ENCODE data around the gene NYNRIN. TPM values are rescaled to one million over a fixed set of nuclear protein-coding genes. Genes with fewer than 3 reads are reported as not detected.

The NYNRIN gene
- polyA plus RNA-seq, 1 donor from 2014 or later = 5.7 TPM

GRCh38 chr14:24461336-24461735 lies 62.5 kb downstream of the NYNRIN start:
- H3K9me3 ChIP-seq (ENCODE audit: low read length) = no peaks in the 10 kb centered on the region
- no peak overlapping the region for H3K4me3 ChIP-seq (ENCODE audit: low read length)
- TF ChIP-seq TAF1 (IDR thresholded peaks at IDR 0.05; ENCODE audit: low read depth) (no peak), EP300 (conservative IDR thresholded peaks at IDR 0.05; ENCODE audit: poor library complexity, severe bottlenecking) (no peak), MXI1 (conservative IDR thresholded peaks at IDR 0.05; ENCODE audit: poor library complexity, severe bottlenecking) (no peak), SMC3 (conservative IDR thresholded peaks at IDR 0.05; ENCODE audit: poor library complexity) (no peak), REST (IDR thresholded peaks at IDR 0.05; ENCODE audit: borderline replicate concordance) (no peak), POLR2AphosphoS5 (IDR thresholded peaks at IDR 0.05) (no peak), RAD21 (conservative IDR thresholded peaks at IDR 0.05) (no peak), EZH2 (IDR thresholded peaks at IDR 0.05; ENCODE audit: borderline replicate concordance, insufficient read depth, low read length, poor library complexity, severe bottlenecking) (no peak)
- TF ChIP-seq, protein P1, sequence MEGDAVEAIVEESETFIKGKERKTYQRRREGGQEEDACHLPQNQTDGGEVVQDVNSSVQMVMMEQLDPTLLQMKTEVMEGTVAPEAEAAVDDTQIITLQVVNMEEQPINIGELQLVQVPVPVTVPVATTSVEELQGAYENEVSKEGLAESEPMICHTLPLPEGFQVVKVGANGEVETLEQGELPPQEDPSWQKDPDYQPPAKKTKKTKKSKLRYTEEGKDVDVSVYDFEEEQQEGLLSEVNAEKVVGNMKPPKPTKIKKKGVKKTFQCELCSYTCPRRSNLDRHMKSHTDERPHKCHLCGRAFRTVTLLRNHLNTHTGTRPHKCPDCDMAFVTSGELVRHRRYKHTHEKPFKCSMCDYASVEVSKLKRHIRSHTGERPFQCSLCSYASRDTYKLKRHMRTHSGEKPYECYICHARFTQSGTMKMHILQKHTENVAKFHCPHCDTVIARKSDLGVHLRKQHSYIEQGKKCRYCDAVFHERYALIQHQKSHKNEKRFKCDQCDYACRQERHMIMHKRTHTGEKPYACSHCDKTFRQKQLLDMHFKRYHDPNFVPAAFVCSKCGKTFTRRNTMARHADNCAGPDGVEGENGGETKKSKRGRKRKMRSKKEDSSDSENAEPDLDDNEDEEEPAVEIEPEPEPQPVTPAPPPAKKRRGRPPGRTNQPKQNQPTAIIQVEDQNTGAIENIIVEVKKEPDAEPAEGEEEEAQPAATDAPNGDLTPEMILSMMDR (IDR thresholded peaks at IDR 0.05; ENCODE audit: poor library complexity, severe bottlenecking) = no peak
- no peaks in the 10 kb centered on the region for H3F3A ChIP-seq (ENCODE audit: insufficient read depth, low read length, poor library complexity, severe bottlenecking)
- no peaks in the 10 kb centered on the region for H3K79me2 ChIP-seq (replicated peaks; ENCODE audit: insufficient read depth, low read length)
- H3K36me3 ChIP-seq (ENCODE audit: insufficient read depth, low read length) = no peaks in the 10 kb centered on the region
- H3K4me2 ChIP-seq (ENCODE audit: low read length) = no peak overlapping the region
- H4K20me1 ChIP-seq (ENCODE audit: insufficient read depth) = no peaks in the 10 kb centered on the region
- H2AFZ ChIP-seq (ENCODE audit: low read depth, low read length) = no peak overlapping the region
- no peaks in the 10 kb centered on the region for H3K27me3 ChIP-seq (ENCODE audit: insufficient read depth, low read depth, low read length)
- no peaks in the 10 kb centered on the region for H3K9me2 ChIP-seq (ENCODE audit: insufficient read depth, low read length)
- H3K9ac ChIP-seq (ENCODE audit: low read length) = no peak overlapping the region
- H3K27ac ChIP-seq (ENCODE audit: low read length) = no peak overlapping the region

GRCh38 chr14:24463017-24463883 lies 64.4 kb downstream of the NYNRIN start:
- Histone ChIP-seq H2AFZ (ENCODE audit: low read depth, low read length) (no peak overlapping the region), H3F3A (ENCODE audit: insufficient read depth, low read length, poor library complexity, severe bottlenecking) (no peaks in the 10 kb centered on the region), H3K4me3 (ENCODE audit: low read length) (no peak overlapping the region), H3K79me2 (replicated peaks; ENCODE audit: insufficient read depth, low read length) (no peaks in the 10 kb centered on the region), H3K9me3 (ENCODE audit: low read length) (no peaks in the 10 kb centered on the region), H3K27me3 (ENCODE audit: insufficient read depth, low read depth, low read length) (no peaks in the 10 kb centered on the region), H3K9me2 (ENCODE audit: insufficient read depth, low read length) (no peaks in the 10 kb centered on the region), H3K27ac (ENCODE audit: low read length) (no peak overlapping the region), H3K9ac (ENCODE audit: low read length) (no peak overlapping the region), H3K4me2 (ENCODE audit: low read length) (no peak overlapping the region), H4K20me1 (ENCODE audit: insufficient read depth) (no peaks in the 10 kb centered on the region), H3K36me3 (ENCODE audit: insufficient read depth, low read length) (no peaks in the 10 kb centered on the region)
- TF ChIP-seq EZH2 (IDR thresholded peaks at IDR 0.05; ENCODE audit: borderline replicate concordance, insufficient read depth, low read length, poor library complexity, severe bottlenecking) = no peak
- no peak for TF ChIP-seq SMC3 (conservative IDR thresholded peaks at IDR 0.05; ENCODE audit: poor library complexity)
- no peak for TF ChIP-seq POLR2AphosphoS5 (IDR thresholded peaks at IDR 0.05)
- TF ChIP-seq REST (IDR thresholded peaks at IDR 0.05; ENCODE audit: borderline replicate concordance) = no peak
- TF ChIP-seq, protein P1 (IDR thresholded peaks at IDR 0.05; ENCODE audit: poor library complexity, severe bottlenecking) = no peak
- TF ChIP-seq TAF1 (IDR thresholded peaks at IDR 0.05; ENCODE audit: low read depth) = no peak
- no peak for TF ChIP-seq RAD21 (conservative IDR thresholded peaks at IDR 0.05)
- TF ChIP-seq EP300 (conservative IDR thresholded peaks at IDR 0.05; ENCODE audit: poor library complexity, severe bottlenecking) = no peak
- TF ChIP-seq MXI1 (conservative IDR thresholded peaks at IDR 0.05; ENCODE audit: poor library complexity, severe bottlenecking) = no peak

All from neural cell (in vitro differentiated cells).